ENCODE results near the gene FBLN7.

DNA sequence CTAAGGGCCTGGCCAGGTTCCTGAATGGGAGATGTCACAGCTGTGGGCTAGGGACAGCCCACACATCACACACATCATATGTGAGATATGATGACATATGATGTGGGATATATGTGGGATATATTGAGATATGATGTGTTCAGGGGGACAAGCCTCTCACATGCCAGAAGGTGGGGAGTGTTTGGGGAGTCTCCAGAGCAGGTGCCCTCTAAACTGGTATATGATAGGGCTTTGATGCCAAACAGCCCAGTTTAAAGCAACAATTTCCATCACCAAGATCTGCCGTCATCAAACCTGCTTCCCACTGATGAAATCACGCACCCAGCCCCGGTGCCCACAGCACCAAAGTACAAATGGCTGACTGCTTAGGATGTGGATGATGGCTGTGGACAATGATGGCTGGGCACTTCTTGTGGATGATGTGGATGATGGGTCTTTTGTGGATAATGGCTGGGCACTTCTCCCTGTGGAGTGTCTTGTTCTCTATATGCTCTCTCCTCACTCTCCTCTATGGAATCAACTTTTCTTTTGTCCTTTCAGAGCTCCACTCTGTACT, 50.9 kb downstream of the FBLN7 start:
- TF ChIP-seq CTCF (IDR thresholded peaks at IDR 0.05; ENCODE audit: insufficient read depth, low read depth, low read length) (no peak), EZH2 (IDR thresholded peaks at IDR 0.05; ENCODE audit: insufficient read depth, low read length) (no peak)

Measured in astrocyte (in vitro differentiated cells and primary cell).